Lower lobe of right lung (tissue), 2 donors: Measurements from ENCODE around the gene MTX1. TPM values are rescaled to one million over a fixed set of nuclear protein-coding genes. Genes with fewer than 3 reads are reported as not detected.
"Not testable (repeated sequence)": the region's sequence is repeated elsewhere in the genome, so short reads cannot be mapped to it uniquely, and the experiment has no call there.

Experiments
- ATAC-seq, 2 donors: fragments of 200-7000 bp; cut with Tn5 transposase; one replicate each; pipeline ENCODE4 v1.9.1; 2020 to 2022; ENCODE audit warnings: mild to moderate bottlenecking in 2 of 2, moderate library complexity in 2 of 2
- DNase-seq: peaks from one replicate; pipeline ENCODE4 v3.0.0-alpha.2; 2020
- H3K27ac ChIP-seq: fragments of 200-600 bp; one replicate; pipeline ENCODE4 v1.8.0; 2022
- H3K27me3 ChIP-seq: fragments of 200-600 bp; one replicate; pipeline ENCODE4 v1.8.0; 2022; ENCODE audit warnings: low read depth
- H3K36me3 ChIP-seq: fragments of 200-600 bp; one replicate; pipeline ENCODE4 v1.8.0; 2022; ENCODE audit warnings: mild to moderate bottlenecking
- H3K4me1 ChIP-seq: fragments of 200-600 bp; one replicate; pipeline ENCODE4 v1.8.0; 2022
- H3K4me3 ChIP-seq: fragments of 200-600 bp; one replicate; pipeline ENCODE4 v1.8.0; 2022; ENCODE audit warnings: mild to moderate bottlenecking
- H3K9me3 ChIP-seq: fragments of 200-600 bp; one replicate; pipeline ENCODE4 v1.8.0; 2022
- intact Hi-C: fragments of 100-400 bp; cut with DNase I; formaldehyde crosslinking; loops from one replicate; pipeline ENCODE4 v1.11.0; 2022
- total RNA-seq: library from RNA; stranded (reverse); fragmentation: NEBNext Ultra II Directional; extraction: Animal tissue kit (Norgen Biotek cat#: 25700); gene quantifications from one replicate; pipeline ENCODE4 v1.2.1, GENCODE V29; 2021
- TF ChIP-seq, protein P1 (sequence below): fragments of 200-600 bp; IDR thresholded peaks from one replicate; pipeline ENCODE4 v1.8.0; 2022; ENCODE audit warnings: antibody characterized with exemption, mild to moderate bottlenecking
- donor health status: DM: no; HTN: yes; CAD: no; lungs with severe emphysema.

MTX1 gene
- total RNA-seq, 1 donor from 2014 or later, result 27.9 TPM

DNA sequence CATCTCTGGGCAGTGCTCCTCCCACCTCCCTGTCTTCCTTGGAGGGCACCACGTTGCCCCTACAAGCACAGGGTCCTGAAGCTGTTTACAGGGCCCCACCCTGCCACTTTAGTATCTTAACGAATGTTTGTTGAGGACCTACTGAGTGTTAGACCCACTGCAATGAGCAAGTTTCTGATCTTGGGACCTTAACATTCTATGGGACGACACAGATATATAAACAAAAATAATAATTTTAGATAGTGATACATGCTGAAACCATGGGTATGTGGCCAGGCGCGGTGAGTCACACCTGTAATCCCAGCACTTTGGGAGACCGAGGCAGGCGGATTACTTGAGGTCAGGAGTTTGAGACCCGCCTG lies 36.6 kb downstream of the MTX1 start:
- TF ChIP-seq, protein P1, sequence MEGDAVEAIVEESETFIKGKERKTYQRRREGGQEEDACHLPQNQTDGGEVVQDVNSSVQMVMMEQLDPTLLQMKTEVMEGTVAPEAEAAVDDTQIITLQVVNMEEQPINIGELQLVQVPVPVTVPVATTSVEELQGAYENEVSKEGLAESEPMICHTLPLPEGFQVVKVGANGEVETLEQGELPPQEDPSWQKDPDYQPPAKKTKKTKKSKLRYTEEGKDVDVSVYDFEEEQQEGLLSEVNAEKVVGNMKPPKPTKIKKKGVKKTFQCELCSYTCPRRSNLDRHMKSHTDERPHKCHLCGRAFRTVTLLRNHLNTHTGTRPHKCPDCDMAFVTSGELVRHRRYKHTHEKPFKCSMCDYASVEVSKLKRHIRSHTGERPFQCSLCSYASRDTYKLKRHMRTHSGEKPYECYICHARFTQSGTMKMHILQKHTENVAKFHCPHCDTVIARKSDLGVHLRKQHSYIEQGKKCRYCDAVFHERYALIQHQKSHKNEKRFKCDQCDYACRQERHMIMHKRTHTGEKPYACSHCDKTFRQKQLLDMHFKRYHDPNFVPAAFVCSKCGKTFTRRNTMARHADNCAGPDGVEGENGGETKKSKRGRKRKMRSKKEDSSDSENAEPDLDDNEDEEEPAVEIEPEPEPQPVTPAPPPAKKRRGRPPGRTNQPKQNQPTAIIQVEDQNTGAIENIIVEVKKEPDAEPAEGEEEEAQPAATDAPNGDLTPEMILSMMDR, result no peak
- H3K4me1 ChIP-seq, result peaks cover 33% of the 10 kb centered on the region
- no peak for DNase-seq
- H3K27me3 ChIP-seq, result no peaks in the 10 kb centered on the region
- intact Hi-C loops, result no loop called here
- H3K4me3 ChIP-seq, result peak overlapping the region; percentile 80
- no peak for ATAC-seq
- no peaks in the 10 kb centered on the region for H3K9me3 ChIP-seq
- peaks cover 9% of the 10 kb centered on the region for H3K36me3 ChIP-seq
- peak overlapping the region; percentile 93 for H3K27ac ChIP-seq

DNA sequence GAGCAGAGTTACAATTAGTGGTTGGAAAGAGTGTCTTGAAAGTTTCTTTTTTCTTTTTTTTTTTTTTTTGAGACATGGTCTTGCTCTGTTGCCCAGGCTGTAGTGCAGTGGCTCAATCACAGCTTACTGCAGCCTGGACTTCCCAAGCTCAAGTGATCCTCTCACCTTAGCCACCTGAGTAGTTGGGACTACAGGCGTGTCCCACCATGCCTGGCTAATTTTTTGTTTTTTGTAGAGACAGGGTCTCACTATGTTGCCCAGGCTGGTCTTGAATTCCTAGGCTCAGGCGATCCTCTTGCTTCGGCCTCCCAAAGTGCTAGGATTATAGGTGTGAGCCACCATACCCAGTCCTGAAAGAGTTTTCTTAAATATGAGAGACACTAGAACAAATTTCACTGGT lies 38.3 kb downstream of the MTX1 start:
- H3K36me3 ChIP-seq, H3K27ac ChIP-seq, intact Hi-C loops, H3K9me3 ChIP-seq, DNase-seq, ATAC-seq, H3K27me3 ChIP-seq, H3K4me3 ChIP-seq: not testable (repeated sequence)
- peaks cover 31% of the 10 kb centered on the region for H3K4me1 ChIP-seq

DNA sequence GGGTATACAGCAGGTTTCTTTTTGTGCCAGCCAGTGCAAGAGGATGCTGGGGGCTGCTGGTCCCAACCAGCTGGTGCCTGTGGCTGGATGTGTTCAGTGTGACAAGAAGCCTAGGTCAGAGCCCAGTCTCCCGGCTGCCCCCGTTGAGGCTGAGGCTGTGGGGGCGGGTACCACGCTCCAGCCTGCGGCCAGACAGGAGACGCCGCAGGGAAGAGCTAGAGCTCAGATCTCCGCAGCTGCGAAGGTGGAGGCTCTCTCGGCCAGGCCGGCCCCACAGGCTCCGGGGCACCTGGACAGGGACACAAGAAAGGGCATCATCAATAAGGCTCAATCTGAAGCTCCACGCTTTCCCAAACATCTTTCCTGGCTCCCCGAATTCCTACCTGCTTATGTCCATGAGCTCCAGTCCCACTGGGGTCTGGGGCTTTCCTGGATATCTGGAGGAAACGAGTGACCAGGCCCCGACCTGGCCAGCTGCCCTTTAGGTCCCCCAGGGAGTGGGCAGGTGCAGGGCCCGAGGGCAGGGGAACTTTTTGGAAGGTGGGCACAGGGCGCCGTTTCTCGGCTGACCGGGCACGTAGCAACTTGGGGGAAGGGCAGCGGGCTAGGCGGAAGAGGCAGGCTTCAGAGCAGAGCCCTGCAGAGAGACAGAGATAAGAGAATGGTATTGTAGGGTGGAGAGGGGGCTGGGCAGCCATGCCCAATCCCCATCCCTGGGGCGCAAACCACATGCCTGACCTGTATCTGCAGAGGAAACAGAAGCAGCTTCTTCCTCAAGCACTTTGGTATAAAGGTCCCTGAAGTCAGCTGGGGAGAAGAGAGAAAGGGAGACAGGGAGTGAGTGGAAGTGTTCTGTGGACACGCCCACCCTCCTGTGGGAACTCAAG lies 39.4 kb downstream of the MTX1 start:
- H3K4me1 ChIP-seq, result peaks cover 28% of the 10 kb centered on the region
- TF ChIP-seq, protein P1, result no peak
- DNase-seq, result no peak
- no peaks in the 10 kb centered on the region for H3K9me3 ChIP-seq
- intact Hi-C loops, result no loop called here
- ATAC-seq, result no peak
- H3K27me3 ChIP-seq, result no peaks in the 10 kb centered on the region
- no peak overlapping the region for H3K4me3 ChIP-seq
- no peak overlapping the region for H3K27ac ChIP-seq
- peaks cover 9% of the 10 kb centered on the region for H3K36me3 ChIP-seq

DNA sequence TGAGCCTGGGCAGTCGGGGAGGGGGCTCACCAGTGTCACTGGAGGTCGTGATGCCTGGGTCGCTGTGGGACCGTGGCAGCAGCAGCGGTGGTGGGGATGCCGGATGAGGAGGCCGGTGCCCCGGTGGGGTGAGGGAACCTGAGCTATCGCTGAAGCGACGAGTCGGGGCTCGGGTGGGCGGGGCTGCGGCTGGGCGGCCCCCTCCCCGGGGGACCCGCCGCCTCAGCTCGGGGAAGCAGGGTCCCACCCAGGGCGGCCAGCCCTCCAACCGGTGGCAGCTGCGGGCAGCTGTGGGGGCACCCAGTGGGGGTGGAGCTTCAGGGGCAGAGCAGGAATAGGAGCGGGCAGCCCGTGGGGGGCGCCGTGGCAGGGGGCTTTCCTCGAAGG lies 41.7 kb downstream of the MTX1 start:
- H3K9me3 ChIP-seq, result no peaks in the 10 kb centered on the region
- TF ChIP-seq, protein P1, result no peak
- DNase-seq (no peak), ATAC-seq (peak in 1 of 2 donors; percentile 0)
- H3K27me3 ChIP-seq, result no peaks in the 10 kb centered on the region
- H3K4me3 ChIP-seq, result peak overlapping the region; percentile 39
- peaks cover 9% of the 10 kb centered on the region for H3K36me3 ChIP-seq
- H3K27ac ChIP-seq, result peak overlapping the region; percentile 56
- intact Hi-C loops, result no loop called here
- peaks cover 28% of the 10 kb centered on the region for H3K4me1 ChIP-seq

DNA sequence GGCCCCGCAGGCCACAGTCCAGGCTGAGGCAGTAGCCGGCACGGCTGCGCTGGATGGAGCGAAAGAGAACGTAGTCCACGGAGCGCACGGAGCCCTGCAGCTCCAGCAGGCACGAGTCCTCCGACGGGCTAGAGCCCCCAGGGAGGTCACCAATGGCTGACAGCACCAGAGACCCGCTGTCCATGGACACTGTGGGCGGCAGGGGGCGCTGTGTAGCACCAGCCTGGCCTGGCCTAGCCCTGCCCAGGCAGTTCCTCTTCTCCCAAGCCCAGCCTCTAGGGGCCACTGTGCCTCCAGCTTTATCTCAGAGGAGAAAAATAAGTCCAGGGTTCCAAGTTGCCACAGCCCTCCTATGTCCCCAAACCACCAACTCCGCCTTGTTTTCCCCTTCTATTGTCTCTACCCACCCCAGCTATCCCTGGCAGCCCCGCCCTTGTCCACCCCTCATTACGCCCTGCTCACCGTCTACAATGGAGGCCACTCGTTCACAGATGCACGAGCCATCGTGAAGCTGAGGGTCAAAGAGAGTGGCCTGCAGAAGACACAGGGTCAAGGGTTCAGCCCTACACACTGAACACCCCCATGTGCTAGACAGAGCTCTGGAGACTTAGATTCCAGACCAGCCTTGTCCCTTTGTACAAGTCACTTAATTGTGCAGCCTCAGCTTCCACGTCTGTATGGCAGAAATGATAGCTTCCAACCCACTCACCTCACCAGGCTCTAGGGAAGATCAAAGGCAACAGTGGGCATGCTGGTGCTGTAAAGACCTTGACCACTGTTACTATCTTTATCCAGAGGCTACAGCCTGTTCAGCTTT lies 42.3 kb downstream of the MTX1 start:
- peaks cover 9% of the 10 kb centered on the region for H3K36me3 ChIP-seq
- H3K27me3 ChIP-seq, result no peaks in the 10 kb centered on the region
- TF ChIP-seq, protein P1, result peak; percentile 100
- peak; percentile 87 to 94 for ATAC-seq
- DNase-seq, result peak; percentile 95
- intact Hi-C loops, result no loop called here
- peak overlapping the region; percentile 56 for H3K27ac ChIP-seq
- peaks cover 28% of the 10 kb centered on the region for H3K4me1 ChIP-seq
- H3K4me3 ChIP-seq, result peak overlapping the region; percentile 39
- H3K9me3 ChIP-seq, result no peaks in the 10 kb centered on the region
